Measurements from ENCODE around the gene BACE2.

The BACE2 gene

DNA sequence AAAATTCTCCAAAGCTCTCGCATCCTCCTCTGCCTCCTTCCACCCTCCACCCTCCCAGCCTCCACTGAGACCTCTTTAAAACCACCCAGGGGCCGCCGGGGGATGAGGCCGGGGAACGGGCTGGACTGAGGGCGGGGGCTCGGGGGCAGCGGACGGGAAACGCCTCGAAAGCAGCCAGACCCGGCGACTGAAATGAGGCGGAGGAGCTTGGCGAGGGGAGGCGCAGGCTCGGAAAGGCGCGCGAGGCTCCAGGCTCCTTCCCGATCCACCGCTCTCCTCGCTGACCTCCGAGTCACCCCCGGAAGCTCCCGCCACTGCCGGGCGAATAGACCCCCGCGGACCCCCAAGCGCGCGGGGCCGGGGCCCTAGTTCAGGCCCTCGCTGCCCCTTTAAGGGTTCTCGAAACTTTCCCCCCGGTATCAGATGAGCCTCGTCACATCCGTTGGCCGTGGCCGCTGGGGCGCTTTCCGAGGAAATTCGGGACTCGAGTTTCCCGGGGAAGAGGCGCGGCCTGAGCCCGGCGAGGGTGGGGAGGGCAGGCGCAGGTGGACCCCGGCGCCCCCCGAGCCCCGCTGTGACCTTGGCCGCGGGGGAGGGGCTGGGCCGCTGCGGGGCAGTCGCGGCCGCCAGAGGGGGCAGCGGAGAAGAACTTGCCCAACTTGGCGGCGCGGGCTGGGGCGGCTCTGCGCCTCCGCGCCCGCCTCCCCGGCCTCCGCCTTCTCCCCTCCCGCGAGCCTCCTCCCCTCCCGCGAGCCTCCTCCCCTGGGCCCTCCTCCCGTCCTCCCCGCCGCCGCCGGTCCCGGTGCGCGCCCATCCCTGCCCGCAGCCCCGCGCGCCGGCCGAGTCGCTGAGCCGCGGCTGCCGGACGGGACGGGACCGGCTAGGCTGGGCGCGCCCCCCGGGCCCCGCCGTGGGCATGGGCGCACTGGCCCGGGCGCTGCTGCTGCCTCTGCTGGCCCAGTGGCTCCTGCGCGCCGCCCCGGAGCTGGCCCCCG, at the start of gene BACE2:
BACE2 (plus strand) TSS at position 813 of the 995 bp plus-strand sequence; CDS start at position 917, 104 bp downstream.
- peak; percentile 69 for DNase-seq

- no peak for DNase-seq
These were observed 48.1 kb upstream of the BACE2 start for GRCh38 chr21:41119901-41120300.

DNA sequence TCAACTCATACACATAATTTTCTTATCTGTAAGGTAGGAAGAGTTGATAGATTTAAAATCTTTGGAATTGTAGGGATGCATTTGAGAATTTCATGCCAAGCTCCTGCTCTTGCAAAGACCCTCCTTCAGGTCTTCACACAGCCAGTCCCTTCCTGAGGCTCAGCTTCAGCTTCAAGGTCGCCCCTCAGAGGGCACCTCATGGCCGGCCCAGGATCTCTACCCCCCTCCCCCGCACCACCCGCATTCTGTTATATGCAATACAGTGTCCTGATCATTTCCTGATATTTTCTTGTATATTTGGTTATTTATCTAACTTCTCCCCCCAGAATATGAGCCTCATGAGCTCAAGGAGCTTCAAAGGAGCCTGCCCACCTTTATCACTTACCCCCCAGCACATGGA, 47.0 kb upstream of the BACE2 start:
- DNase-seq: no peak

GRCh38 chr21:41121785-41122415, 46.1 kb upstream of the BACE2 start:
- peak; percentile 76 for DNase-seq

- DNase-seq: no peak
These were observed 43.2 kb upstream of the BACE2 start for GRCh38 chr21:41124641-41125201.

DNA sequence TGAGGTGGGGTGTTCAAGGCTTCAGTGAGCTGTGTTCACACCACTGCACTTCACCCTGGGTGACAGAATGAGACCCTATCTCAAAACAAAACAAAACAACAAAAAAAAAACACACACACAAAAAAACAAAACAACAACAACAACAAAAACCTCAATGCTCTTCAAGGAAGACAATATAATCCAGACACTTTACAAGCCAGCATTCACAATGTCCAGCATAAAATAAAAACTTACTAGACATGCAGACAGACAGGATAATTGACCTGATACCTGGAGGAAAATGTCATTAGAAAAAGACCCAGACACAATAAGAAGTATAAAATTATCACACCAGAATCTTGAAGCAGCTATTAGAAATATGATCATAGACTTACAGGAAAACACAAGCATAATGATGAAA, 39.0 kb upstream of the BACE2 start:
- no peak for DNase-seq

DNA sequence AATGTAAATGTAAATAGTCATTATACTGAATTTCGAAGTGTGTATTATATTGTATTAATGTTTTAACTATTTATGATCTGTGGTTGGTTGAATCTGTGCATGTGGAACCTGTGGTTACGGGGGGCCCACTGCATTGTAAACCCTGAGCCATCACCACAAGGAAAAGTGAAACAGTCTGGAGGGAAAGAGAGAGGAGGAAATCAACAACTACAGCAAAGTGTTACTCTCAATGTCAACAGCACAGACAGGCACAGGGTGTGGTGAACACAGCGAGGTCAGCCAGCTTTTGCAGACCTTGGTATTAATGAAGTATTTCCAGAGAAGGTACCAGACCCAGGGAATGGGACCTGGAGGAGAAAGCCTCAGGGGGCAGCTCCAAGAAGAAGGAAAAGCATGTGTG, 37.1 kb upstream of the BACE2 start:
- no peak for DNase-seq

DNA sequence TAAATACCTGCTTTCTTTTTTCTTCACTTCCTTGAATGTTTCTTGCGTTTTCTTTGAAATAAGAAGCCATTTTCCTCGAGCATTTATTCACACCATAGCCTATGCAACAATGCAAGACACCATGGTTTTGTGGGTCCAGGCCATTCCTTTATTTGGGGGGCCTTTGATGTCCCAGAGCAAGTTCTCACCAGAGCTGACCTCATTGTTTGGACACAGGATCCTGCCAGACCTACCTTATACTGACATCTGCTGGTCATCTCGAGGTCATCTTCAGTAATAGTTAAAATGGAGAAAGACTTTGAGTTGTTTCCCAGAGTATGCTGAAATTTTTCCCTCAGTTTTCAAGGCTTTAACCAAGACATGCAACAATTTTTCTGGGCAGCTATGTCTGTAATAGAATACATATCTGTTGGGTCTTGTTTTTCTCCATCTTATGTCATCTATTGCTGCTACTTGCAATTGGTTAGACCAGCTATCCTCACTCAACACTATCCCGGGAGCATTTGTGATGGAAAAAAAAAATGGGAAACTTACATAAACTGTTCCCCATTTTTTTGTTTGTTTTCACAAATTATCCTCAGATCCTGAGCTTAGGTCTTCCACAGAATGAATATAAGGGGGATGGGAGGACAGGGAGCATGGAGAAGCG, 34.0 kb upstream of the BACE2 start:
- no peak for DNase-seq

- no peak for DNase-seq
These were observed 32.2 kb upstream of the BACE2 start for GRCh38 chr21:41135746-41136145.

- DNase-seq: no peak
These were observed 31.7 kb upstream of the BACE2 start for GRCh38 chr21:41136286-41136685.

GRCh38 chr21:41137401-41137800, 30.6 kb upstream of the BACE2 start:
- no peak for DNase-seq

DNA sequence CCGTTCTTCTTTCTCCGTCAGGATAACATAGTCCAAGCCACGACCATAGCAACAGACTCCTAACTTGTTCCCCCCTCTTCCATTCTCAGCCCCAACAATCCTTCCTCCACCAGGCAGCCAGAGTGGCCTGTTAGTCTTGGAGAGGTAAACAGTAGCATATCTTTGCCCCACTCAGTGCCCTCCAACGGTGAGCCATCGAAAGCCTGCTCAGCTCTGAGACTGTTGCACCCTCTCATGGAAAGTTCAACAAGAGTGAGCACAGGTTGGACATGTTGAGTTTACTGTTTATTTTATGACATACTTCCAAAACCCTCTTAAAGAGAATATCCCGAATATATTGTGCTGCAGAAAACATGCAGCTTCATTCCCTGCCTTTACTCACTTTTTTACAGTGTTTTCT, 30.1 kb upstream of the BACE2 start:
- DNase-seq: no peak

GRCh38 chr21:41138711-41139110, 29.2 kb upstream of the BACE2 start:
- DNase-seq: no peak

- DNase-seq: no peak
These were observed 28.7 kb upstream of the BACE2 start for GRCh38 chr21:41139275-41139674.

DNA sequence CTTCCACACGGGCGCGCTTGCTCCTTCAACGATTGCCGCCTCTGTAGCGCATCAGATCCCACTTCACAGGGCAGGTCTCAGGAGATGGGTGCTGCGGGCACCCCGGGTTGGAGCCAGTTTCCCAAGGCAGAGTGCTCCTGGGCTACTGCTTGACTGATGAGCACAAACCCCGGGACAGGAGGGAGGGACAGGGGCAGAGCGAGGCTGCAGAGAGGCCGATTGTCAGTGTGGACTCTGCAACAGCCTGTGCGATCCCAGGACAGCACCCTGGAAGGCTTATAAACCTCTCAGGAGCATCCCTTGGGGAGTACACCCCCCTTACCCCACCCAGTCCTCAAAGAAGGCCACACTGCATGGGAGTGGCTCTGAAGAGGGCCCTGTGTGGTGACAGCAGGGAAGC, 28.0 kb upstream of the BACE2 start:
- DNase-seq: no peak

DNA sequence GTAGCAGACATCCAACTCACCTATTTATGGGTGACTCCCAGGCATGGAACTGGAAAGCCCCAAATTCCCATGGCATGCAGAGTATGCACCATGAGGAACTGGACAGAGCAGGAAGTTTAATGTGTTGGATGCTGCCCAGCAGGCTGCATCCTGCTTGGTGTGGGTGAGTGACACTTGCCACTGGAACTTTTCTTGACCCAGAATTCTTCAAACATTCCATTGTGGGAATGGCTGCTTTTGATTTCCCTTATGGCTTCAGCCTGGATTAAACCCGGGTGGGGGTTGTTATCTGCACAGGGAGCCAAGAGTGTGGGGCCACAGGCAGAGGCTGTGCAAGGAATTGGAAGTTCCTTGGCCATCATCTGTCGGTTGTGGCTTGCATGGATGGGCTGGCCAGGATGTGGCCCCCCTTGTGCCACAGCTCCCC, 26.9 kb upstream of the BACE2 start:
- no peak for DNase-seq

DNA sequence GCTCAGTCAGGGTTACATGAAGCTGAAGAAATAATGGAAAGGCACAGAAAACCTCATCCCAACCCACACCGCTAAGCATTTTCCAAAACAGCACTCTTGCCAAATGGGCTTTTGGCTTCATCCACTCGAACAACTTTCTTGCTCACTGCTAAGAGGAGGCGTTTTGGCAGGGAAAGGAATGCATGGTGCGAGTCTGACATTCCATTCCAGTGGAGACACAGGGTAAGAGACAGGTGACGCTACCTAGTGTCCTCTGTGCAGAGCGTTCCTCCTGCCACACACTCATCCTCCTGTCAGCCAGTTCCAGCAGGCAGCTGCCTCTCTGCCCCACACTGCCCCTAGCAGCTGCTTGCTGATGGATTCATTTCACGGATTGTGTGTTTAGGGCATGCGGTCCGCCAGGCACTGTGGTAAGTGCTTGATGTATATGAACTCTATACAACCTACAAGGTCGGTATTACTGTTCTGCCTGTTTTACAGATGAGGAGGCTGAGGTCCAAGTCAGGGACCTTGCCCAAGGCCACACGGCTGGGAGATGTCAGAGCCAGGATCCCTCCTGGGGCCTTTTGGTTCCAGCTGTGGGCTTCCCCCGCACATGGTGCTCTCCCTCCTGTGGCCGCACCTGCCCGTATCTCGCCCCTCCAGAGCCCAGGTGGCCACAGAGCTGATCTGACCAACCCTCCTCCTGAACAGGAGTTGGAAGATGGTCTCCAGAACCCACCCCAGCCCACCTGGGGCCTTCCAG, 25.7 kb upstream of the BACE2 start:
- DNase-seq: no peak

- DNase-seq: no peak
These were observed 24.2 kb upstream of the BACE2 start for GRCh38 chr21:41143596-41144325.

DNA sequence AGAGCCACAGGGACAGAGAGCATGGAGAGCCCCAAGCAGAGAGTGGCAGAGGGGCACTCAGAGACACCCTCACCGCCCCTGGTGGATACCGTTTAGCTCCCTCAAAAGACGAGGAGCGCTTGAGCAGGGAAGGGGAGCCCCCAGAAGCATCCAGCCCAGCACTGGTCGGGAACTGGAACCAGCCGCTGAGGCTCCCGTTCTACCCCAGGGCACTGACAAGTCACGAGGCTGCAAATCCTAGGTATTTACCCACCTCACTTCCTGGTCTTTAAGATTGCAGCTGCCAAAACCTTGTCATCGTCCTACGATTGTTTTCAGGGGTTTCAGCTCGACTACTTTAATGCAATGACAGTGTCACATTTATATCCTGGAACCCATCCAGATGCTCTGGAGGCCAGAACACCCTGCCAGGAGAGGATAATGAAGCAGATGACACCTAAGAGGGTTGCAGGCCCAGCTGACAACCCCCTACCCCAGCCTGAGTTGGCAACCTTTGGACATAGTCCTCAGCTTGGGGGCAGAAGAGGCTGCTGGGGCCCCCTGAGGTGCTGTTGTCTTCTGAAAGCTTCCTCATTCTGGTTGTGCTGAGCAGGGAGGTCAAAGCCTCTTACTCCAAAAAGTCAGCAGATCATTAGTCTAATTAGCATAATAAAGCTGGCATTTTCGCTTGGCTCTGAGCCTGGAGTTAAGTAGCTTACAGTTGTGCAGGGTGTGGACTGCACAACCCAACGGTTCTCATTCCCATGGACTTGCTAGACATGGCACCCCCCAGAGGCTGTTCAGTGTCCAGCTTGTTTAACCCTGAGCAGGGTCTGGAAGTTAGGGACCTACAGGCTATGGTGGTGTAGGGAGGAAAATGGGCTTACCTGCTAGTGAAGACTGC, 20.6 kb upstream of the BACE2 start:
- no peak for DNase-seq

GRCh38 chr21:41147979-41148355, 20.0 kb upstream of the BACE2 start:
- no peak for DNase-seq

DNA sequence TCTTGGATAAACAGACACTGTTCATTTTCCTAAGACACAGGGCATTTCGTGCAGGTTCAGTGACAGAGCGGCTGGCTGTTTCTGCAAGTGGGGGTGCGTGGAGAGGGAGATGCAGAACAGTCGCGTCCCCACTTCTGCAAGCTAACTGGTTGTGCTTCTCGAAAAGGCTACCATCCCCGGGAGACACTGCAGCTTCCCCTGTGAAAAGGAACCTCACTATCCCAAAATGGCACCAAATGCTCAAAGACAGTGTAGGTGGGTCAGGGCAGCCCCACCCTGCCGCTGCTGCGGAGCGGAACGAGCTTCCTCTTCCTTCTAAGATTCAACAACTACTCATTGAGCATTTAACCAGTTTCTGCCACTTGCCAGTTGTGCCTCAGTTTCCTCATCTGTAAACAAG, 19.2 kb upstream of the BACE2 start:
- DNase-seq: no peak

Data from activated CD8-positive, alpha-beta memory T cell treated with anti-CD3 and anti-CD28 coated beads for 24 hours (primary cell).